OCI-M2 (cell line): ENCODE data around the gene POLR2J.

ENCODE experiments used
- DNase-seq: peaks from one replicate; lab custom pipeline; 2025; ENCODE audit not compliant: unreplicated experiment; lab: John Stamatoyannopoulos, UW

Gene POLR2J

GRCh38 chr7:102444961-102445673, 33.6 kb downstream of the POLR2J start:
- DNase-seq = no peak

GRCh38 chr7:102439963-102440795, 38.5 kb downstream of the POLR2J start:
- no peak for DNase-seq

- DNase-seq = no peak
Observed at GRCh38 chr7:102436118-102436517, 42.6 kb downstream of the POLR2J start.

- DNase-seq = no peak
Observed at GRCh38 chr7:102434039-102434486, 44.7 kb downstream of the POLR2J start.

- DNase-seq = no peak
Observed at GRCh38 chr7:102433219-102434038, 45.3 kb downstream of the POLR2J start, which contains the start of gene ORAI2. TSS of gene ORAI2 (plus strand) at chr7:102433575. CDS start at chr7:102438957, 5,382 bp downstream.

GRCh38 chr7:102432442-102433218, 46.1 kb downstream of the POLR2J start:
- no peak for DNase-seq

GRCh38 chr7:102431617-102432298, 47.0 kb downstream of the POLR2J start:
- DNase-seq = no peak

- no peak for DNase-seq
Observed at GRCh38 chr7:102429141-102429899, 49.4 kb downstream of the POLR2J start.

- DNase-seq = no peak
Observed at GRCh38 chr7:102427019-102427405, 51.7 kb downstream of the POLR2J start.

GRCh38 chr7:102426268-102427018, 52.3 kb downstream of the POLR2J start:
- DNase-seq = no peak

- no peak for DNase-seq
Observed at GRCh38 chr7:102425639-102426267, 53.0 kb downstream of the POLR2J start.

GRCh38 chr7:102424787-102425218, 53.9 kb downstream of the POLR2J start:
- DNase-seq = no peak

- DNase-seq = no peak
Observed at GRCh38 chr7:102424129-102424551, 54.6 kb downstream of the POLR2J start.
